ENCODE measurements around the gene CDK9.
"Not testable (repeated sequence)": the region's sequence is repeated elsewhere in the genome, so short reads cannot be mapped to it uniquely, and the experiment has no call there.

The CDK9 gene

GRCh38 chr9:127828262-127829031 is 42.6 kb downstream of the CDK9 start:
- DNase-seq = no peak

GRCh38 chr9:127829205-127829906 is 43.5 kb downstream of the CDK9 start:
- no peak for DNase-seq

GRCh38 chr9:127832248-127832647 is 46.4 kb downstream of the CDK9 start:
- DNase-seq = no peak

GRCh38 chr9:127833555-127833954 is 47.7 kb downstream of the CDK9 start:
- no peak for DNase-seq

GRCh38 chr9:127835991-127836516 is 50.2 kb downstream of the CDK9 start:
- no peak for DNase-seq

- DNase-seq = not testable (repeated sequence)
These were observed 50.7 kb downstream of the CDK9 start for GRCh38 chr9:127836561-127836960.

GRCh38 chr9:127837346-127837745 is 51.5 kb downstream of the CDK9 start:
- no peak for DNase-seq

- DNase-seq = no peak
These were observed 52.7 kb downstream of the CDK9 start for GRCh38 chr9:127838375-127839078.
